ENCODE results near the gene ATG13. TPM values are rescaled to one million over a fixed set of nuclear protein-coding genes. Genes with fewer than 3 reads are reported as not detected.

The ATG13 gene
- total and polyA plus RNA-seq, 2 of the 8 experiments (the other 6 are each of a cell fraction or from before 2014, with no cell fraction given) = 65.0 to 77.4 TPM

DNA sequence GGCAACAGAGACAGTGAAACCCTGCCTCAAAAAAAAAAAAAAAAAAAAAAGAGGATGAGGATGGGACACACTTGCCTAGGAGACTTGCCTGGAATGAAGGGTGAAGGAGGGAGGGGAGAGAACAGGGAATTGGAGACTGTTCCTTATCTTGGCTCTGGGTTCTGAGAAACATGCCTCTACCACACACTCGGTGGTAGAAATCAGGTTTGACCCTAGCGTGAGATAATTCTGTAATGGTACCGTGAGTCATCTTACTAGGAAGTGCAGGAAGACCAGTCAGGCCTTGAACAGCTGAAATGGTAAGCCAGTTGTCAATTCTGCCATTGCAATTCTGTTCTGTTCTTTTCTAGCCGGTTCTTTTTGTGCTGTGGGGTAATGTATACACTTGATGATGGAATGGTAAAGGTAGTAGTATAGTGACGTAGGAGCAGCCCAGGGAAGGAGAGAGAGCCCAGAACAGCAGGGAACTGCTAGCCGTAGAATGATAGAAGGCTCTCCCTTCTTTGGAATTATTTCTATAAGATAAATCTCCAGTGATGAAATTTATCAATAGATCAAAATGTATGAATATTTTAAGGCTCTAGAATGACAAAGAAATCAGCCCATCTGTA, 19.6 kb upstream of the ATG13 start (continued):
- TF ChIP-seq TAF7 (optimal IDR thresholded peaks at IDR 0.05; ENCODE audit: borderline replicate concordance, low read depth, low read length) (no peak), ZNF274 (IDR thresholded peaks at IDR 0.05; ENCODE audit: borderline replicate concordance, extremely low read depth, low read length) (no peak)

All from H1 (cell line).